GM19023 (cell line): ENCODE measurements around the gene IFNLR1.
"Not testable (repeated sequence)": the region's sequence is repeated elsewhere in the genome, so short reads cannot be mapped to it uniquely, and the experiment has no call there.

ENCODE experiments used
- ATAC-seq: cut with Tn5 transposase; IDR thresholded peaks from one replicate; pipeline ENCODE4 v1.9.1; 2021; ENCODE audit warnings: mild to moderate bottlenecking, moderate library complexity; ENCODE audit not compliant: unreplicated experiment

The IFNLR1 gene

DNA sequence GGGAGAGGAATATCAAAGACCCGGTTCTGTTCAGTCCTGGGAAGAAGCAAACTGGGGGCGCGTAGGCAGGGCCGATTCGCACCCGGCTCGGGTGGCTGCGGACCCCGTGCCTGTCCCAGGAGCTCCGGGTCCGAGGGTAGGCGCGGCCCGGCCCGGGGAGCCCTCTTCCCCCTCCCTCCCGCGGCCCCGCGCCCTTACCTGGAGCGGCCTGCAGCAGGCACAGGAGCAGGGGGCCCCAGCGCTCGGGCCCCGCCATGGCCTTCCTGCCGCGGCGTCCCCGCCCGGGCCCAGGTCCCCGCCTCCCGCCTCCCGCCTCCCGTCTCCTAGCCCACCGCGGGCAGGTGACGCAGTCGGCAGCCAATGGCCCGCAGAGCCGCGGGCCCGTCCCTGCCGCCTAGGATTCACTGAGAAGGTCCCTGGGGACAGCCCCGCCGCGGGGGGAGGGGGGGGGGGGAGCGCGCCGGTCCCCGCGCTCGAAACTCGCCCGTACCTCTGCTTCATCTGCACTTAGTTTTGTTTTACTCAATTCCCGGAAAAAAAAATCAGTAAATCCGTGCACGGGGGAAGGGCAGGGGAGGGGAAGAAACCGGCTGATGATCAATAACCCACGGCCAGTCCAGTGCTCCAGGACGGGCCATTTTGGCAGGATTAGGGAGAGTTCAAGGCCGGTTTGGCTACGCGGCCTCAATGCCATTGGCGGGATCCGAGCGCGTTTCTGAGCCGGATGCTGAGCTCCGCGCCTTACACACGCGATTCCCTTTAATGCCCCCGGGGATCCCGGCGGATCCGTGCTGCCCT lies at the start of gene IFNLR1:
Gene IFNLR1, minus strand, starts transcription at position 297 of the 798 bp plus-strand sequence. Its CDS starts 41 bp downstream, at position 256.
- no peak for ATAC-seq

- no peak for ATAC-seq
Observed at GRCh38 chr1:24235921-24236788, 49.1 kb upstream of the IFNLR1 start.

GRCh38 chr1:24233684-24234600 lies 46.9 kb upstream of the IFNLR1 start:
- ATAC-seq, result no peak

DNA sequence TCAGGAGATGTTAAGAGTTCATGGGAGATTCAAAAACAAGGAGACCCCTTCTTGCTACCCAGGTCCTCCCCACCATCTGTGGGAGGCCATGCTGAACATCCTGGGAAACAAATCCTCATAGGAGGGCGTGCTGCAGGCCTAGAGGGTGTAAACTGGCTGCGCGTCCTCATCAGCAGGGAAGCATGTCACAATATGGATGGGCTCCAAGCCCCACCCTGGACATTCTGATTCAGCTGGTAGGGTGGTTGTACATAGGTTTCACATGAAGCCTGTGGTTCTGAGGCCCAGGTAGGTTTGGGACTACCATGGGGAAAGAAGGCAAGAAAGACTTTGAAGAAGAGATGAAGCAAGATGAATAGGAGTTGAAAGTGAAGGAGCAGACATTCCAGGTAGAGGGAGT lies 44.6 kb upstream of the IFNLR1 start:
- no peak for ATAC-seq

DNA sequence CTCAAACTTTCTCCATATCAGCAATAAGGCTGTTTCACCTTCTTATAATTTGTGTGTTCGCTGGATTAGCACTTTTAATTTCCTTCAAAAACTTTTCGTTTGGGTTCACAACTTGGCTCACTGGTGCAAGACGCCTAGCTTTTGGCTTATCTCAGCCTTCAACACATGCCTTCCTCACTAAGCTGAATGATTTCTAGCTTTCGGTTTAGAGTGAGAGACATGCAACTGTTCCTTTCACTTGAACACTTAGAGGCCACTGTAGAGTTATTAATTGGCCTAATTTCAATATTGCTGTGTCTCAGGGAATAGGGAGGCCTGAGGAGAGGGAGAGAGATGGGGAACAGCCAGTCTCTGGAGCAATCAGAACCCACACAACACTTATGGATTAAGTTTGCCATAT lies 41.2 kb upstream of the IFNLR1 start:
- ATAC-seq, result peak; percentile 69

DNA sequence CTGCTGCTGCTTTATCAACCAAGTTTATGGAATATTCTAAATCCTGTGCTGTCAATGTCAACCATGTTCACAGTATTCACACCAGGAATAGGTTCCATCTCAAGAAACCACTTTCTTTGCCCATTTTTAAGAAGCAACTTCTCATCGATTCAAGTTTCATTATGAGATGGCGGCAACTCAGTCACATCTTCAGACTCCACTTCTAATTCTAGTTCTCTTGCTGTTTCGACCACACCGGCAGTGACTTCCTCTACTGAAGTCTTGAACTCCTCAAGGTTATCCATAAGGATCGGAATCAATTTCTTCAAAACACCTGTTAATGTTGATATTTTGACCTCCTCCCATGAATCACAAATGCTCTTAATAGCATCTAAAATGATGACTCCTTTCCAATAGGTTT lies 39.7 kb upstream of the IFNLR1 start:
- no peak for ATAC-seq

GRCh38 chr1:24224761-24225160 lies 37.7 kb upstream of the IFNLR1 start:
- ATAC-seq, result no peak

- ATAC-seq, result no peak
Observed at GRCh38 chr1:24224086-24224485, 37.0 kb upstream of the IFNLR1 start.

- no peak for ATAC-seq
Observed at GRCh38 chr1:24222793-24223192, 35.7 kb upstream of the IFNLR1 start.

DNA sequence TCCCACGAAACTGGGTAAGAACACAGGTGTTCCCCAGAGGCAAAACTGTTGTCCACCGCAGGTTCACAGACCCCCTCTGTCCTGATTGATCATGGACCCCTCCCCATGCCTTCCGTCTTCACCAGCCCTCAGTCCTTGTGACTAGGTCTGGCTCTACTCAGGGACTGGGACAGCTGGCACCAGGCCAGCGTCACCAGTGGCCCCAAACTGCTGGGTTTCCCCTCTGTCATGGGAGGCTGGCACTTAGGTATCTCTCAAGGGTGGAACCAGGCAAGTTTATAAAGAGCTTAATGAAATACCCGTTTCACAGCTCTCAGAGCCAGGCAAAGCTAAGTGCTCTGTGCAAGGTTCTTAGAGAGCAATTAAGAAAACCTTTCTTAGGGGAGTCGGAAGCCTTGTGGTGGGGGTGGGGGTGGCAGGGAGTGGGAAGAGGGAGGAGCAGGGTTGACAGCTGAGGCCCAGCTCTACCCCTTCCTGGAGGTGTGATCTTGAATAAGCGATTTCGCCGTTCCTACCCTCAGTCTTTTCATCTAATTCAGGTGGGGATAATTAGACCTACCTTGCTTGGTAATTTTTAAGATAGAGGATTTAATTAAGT lies 35.0 kb upstream of the IFNLR1 start:
- no peak for ATAC-seq

DNA sequence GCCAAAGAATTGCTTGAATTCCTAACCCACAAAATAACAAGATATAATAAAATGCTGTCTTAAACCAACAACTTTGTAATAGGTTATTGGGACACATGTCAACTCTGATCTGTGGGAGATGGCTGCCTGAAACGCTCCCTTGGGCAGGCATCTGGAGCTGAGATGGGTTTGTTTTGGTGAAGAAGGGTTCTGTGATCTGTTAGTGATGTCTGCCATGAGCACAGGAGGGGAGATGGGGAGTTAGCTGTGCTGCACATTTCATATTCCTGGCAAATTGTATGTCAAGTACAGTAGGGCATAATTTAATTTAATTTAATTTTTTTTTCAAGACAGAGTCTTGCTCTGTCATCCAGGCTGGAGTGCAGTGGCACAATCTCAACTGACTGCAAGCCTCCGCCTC lies 34.2 kb upstream of the IFNLR1 start:
- ATAC-seq, result no peak

GRCh38 chr1:24216276-24217074 lies 29.4 kb upstream of the IFNLR1 start:
- no peak for ATAC-seq

- ATAC-seq, result no peak
Observed at GRCh38 chr1:24215226-24215814, 28.2 kb upstream of the IFNLR1 start.

DNA sequence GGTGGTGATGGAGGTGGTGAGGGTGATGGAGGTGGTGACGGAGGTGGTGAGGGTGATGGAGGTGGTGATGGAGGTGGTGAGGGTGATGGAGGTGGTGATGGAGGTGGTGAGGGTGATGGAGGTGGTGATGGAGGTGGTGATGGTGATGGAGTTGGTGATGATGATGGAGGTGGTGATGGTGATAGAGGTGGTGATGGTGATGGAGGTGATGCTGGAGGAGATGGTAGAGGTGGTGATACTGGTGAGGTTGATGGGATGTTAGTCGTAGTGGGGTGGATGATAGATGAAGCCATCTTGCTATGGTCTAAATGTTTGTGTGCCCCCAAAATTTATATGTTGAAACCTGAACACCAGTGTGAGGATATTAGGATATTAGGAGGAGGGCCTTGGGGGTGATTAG lies 25.3 kb upstream of the IFNLR1 start:
- ATAC-seq, result no peak

DNA sequence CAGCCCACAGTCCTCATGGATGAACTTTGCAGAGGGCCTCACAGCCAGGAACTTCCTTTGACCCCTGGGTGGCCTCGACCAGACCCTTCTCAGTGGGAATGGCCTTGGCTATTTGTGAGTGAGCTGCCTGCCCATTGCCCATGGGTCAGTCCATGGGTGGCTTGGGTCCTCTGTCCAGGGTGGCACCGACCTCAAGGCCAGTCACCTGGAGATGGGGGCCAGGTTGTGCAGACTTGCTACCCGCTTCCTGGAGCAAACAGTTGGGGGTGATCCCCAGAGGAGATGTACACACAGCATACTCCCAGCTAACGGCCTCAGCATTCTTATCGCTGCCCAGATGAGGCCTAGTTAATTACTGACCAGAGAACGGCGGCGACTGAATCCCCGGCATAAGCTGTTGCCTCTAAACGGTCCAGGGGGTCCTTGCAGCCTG lies 23.1 kb upstream of the IFNLR1 start:
- no peak for ATAC-seq

DNA sequence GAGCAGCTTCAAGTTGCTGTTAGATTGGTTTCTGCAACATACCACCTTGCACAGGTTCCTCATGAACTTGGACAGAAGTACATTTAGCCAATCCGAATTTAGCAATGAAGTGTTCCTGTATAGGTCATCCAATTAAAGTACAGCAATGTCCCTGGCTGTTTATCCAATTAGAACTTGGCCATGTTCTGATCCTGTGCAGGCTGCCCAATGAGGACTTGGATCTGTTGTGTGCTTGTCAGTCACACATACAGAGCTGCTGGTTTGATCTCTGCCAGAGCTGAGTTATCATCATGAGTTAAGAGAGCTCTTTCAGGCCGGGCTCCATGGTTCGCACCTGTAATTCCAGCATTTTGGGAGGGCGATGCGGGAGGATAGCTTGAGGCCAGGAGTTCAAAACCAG lies 22.0 kb upstream of the IFNLR1 start:
- no peak for ATAC-seq

DNA sequence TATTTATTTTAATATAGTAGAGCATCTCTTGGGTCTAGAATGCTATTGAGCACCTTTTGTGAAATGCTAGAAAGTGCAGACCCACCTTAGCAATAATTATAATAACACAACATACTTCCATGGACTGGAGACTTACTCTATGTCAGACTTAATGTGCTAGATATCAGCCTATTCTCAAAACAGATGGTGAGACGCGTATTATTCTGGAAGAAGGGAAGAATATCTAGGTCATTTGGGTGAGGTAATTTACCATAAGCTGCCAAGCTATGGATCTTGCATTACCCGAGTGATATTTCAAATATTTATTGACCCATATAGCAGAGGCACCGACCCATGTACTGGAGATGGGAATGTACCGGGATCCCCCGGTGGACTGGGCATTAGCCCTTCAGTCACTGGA lies 20.6 kb upstream of the IFNLR1 start:
- no peak for ATAC-seq

DNA sequence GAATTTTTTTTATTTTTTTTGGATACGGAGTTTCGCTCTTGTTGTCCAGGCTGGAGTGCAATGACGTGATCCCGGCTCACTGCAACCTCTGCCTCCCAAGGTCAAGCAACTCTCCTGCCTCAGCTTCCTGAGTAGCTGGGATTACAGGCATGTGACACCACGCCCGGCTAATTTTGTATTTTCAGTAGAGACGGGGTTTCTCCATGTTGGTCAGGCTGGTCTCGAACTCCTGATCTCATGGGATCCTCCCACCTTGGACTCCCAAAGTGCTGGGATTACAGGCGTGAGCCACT lies 20.3 kb upstream of the IFNLR1 start:
- not testable (repeated sequence) for ATAC-seq

- ATAC-seq, result no peak
Observed at GRCh38 chr1:24206516-24207394, 19.7 kb upstream of the IFNLR1 start.
